Gastroesophageal sphincter (tissue), 3 donors: ENCODE measurements around the gene GRM8.

Experiments used
- POLR2A ChIP-seq, 2 donors: fragments of 450-650 bp; IDR thresholded peaks; one replicate each; pipeline ENCODE4 v1.6.1; 2017; ENCODE audit warnings: antibody characterized with exemption in 2 of 2, mild to moderate bottlenecking in 2 of 2, moderate library complexity in 1 of 2
- POLR2AphosphoS5 ChIP-seq: sonication (generic); formaldehyde crosslinking; IDR thresholded peaks from one replicate; pipeline ENCODE4 v1.6.1; 2017; ENCODE audit warnings: antibody characterized with exemption
- TF ChIP-seq, protein P1 (sequence below), 4 experiments: fragments of 200-600 bp in 2 of 4; fragments of 450-650 bp in 2 of 4; sonication (generic) in 1 of 4; IDR thresholded peaks; one replicate each; pipeline ENCODE4 v1.5.1; 2017 to 2019; ENCODE audit warnings: antibody characterized with exemption in 4 of 4, mild to moderate bottlenecking in 2 of 4, moderate library complexity in 2 of 4

DNA sequence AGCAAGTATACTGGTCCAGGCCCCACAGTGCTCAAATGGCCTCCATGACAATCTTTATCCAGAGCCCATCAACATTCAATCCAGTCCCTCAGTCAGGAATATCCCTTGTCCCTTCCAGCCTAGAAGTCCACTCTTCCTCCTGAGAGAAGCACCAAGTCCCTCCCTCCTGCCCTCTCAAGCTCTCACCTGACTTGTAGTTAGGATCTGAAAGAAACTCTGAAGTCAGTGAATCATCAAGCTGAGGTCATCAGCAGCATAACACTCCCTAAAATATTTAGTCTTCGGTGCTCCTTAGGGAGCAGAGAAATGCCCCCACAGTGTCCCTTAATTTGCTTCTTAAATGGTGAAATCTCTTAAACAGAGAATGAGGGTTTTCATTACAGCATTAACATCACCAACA is 31.0 kb downstream of the GRM8 start:
- TF ChIP-seq, protein P1, sequence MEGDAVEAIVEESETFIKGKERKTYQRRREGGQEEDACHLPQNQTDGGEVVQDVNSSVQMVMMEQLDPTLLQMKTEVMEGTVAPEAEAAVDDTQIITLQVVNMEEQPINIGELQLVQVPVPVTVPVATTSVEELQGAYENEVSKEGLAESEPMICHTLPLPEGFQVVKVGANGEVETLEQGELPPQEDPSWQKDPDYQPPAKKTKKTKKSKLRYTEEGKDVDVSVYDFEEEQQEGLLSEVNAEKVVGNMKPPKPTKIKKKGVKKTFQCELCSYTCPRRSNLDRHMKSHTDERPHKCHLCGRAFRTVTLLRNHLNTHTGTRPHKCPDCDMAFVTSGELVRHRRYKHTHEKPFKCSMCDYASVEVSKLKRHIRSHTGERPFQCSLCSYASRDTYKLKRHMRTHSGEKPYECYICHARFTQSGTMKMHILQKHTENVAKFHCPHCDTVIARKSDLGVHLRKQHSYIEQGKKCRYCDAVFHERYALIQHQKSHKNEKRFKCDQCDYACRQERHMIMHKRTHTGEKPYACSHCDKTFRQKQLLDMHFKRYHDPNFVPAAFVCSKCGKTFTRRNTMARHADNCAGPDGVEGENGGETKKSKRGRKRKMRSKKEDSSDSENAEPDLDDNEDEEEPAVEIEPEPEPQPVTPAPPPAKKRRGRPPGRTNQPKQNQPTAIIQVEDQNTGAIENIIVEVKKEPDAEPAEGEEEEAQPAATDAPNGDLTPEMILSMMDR (IDR thresholded peaks at IDR 0.05): no peak
- no peak for TF ChIP-seq POLR2A (IDR thresholded peaks at IDR 0.05)
- no peak for TF ChIP-seq POLR2AphosphoS5
